ENCODE results near the gene FBN2. TPM values are rescaled to one million over a fixed set of nuclear protein-coding genes. Genes with fewer than 3 reads are reported as not detected.

Gene FBN2
- total RNA-seq, 1 donor = 81.6 TPM

DNA sequence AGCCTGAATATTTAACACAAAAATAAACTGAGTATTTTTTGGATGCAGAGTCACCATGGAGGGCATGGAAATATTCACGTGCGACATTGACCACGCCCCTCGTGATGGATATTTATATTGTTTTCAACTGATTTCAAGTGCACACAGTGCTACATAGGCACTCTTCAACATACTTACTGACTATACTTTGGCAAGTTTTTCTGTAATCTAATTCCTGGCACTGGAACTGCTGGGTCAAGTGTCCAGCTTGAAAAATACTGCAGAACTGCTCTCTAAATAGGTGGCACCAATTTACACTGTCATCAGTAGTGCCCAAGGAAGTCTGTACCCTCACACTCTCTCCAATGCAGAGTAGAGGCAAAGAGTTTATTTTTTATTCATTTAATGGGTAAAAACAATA lies 65.1 kb downstream of the FBN2 start:
- TF ChIP-seq, protein P1, sequence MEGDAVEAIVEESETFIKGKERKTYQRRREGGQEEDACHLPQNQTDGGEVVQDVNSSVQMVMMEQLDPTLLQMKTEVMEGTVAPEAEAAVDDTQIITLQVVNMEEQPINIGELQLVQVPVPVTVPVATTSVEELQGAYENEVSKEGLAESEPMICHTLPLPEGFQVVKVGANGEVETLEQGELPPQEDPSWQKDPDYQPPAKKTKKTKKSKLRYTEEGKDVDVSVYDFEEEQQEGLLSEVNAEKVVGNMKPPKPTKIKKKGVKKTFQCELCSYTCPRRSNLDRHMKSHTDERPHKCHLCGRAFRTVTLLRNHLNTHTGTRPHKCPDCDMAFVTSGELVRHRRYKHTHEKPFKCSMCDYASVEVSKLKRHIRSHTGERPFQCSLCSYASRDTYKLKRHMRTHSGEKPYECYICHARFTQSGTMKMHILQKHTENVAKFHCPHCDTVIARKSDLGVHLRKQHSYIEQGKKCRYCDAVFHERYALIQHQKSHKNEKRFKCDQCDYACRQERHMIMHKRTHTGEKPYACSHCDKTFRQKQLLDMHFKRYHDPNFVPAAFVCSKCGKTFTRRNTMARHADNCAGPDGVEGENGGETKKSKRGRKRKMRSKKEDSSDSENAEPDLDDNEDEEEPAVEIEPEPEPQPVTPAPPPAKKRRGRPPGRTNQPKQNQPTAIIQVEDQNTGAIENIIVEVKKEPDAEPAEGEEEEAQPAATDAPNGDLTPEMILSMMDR (IDR thresholded peaks at IDR 0.05; ENCODE audit: insufficient read depth, low read depth, low read length) = no peak
- DNase-seq (ENCODE audit: low read depth) = no peak
- H3K4me3 ChIP-seq (ENCODE audit: low read depth, low read length) = no peak overlapping the region

DNA sequence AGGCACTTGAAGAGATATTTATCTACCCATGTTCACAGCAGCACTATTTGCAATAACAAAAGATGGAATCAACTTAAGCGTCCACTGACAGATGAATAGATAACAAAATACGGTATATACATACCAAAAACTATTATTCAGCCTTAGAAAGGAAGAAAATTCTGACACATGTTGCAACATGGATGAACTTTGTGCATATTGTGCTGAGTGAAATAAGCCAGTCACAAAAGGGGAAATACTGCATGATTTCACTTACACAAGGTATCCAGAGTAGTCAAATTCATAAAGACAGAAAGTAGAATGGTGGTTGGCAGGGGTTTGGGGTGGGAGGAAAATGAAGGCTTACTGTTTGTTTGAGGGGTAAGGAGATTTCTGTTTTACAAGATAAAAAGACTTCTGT lies 66.0 kb downstream of the FBN2 start:
- DNase-seq (ENCODE audit: low read depth) = no peak
- H3K4me3 ChIP-seq (ENCODE audit: low read depth, low read length) = no peak overlapping the region
- TF ChIP-seq, protein P1 (IDR thresholded peaks at IDR 0.05; ENCODE audit: insufficient read depth, low read depth, low read length) = no peak

DNA sequence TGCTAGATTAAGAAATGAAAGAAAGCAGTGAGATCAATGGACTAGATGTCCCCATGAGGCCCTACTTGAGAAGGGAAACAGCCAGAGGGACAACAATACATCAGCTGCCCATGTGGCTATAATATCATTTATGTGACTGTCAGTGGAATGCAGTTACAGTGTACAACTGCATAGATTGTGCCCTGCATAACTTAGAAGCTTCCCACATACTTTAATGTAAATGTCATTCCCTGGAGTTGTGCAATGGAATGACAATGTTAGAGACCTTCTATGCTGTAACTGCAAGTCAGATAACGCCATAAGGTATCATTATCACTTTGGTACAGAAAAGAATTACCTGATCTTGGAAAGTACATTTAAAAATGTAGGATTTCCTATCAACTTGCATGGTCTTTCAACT lies 67.4 kb downstream of the FBN2 start:
- H3K4me3 ChIP-seq (ENCODE audit: low read depth, low read length) = no peak overlapping the region
- TF ChIP-seq, protein P1 (IDR thresholded peaks at IDR 0.05; ENCODE audit: insufficient read depth, low read depth, low read length) = no peak
- peak; percentile 51 for DNase-seq (ENCODE audit: low read depth)

DNA sequence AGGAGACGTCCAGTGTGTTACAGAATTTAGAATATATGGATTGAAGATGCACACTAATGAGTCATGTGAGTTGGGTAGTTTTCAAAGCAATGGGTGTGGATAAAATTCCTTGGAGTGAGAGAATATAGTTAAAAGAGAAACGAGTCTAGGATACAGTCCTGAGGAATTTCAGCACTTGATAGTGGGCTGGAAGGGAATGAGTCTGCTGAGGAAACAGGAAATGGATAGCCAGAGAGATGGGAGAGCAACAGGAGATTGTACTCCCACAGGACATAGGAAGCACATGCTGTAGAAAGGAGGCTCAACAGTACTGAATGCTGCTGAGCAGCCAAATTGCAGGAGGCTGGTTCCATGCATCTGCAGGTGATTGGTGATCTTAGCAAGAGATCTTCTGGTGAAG lies 68.1 kb downstream of the FBN2 start:
- no peak overlapping the region for H3K4me3 ChIP-seq (ENCODE audit: low read depth, low read length)
- DNase-seq (ENCODE audit: low read depth) = no peak
- TF ChIP-seq, protein P1 (IDR thresholded peaks at IDR 0.05; ENCODE audit: insufficient read depth, low read depth, low read length) = no peak

DNA sequence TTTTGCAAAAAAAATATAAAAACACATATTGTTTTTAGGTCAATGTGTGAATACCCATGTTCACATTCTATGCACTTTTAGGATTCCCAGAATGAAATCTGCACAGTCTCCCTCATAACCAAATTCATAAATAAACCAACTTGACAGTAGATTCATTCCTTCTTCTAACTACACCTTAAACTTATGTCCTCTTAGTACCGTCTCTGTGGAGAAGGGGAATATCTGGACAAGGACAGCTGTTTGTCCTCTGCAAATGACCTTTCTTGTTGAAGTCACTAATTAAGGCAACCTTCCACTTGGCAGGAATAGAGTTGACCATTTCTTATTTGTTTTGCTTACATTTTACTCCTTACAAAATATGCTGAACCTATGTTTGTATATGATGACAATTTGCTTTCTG lies 71.1 kb downstream of the FBN2 start:
- H3K4me3 ChIP-seq (ENCODE audit: low read depth, low read length) = no peak overlapping the region
- no peak for DNase-seq (ENCODE audit: low read depth)
- TF ChIP-seq, protein P1 (IDR thresholded peaks at IDR 0.05; ENCODE audit: insufficient read depth, low read depth, low read length) = no peak

DNA sequence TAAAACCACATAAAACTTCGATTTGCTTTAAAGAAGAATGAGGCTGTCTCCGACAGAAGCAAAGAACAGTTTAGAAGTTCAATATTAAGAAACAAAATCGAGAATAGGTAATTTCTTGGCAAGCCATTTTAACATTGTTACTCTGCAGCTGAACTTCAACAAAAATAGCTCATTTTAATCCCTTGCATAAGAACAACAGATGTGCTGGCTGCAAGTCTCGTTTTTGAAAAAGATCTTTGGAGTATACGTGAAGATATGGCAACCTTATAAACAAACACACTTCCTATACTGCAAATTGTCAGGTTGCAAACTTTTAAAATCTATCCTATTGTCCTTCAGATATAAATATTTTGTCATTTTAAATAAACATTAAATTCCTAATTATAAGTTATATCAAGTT lies 71.5 kb downstream of the FBN2 start:
- H3K4me3 ChIP-seq (ENCODE audit: low read depth, low read length) = no peak overlapping the region
- TF ChIP-seq, protein P1 (IDR thresholded peaks at IDR 0.05; ENCODE audit: insufficient read depth, low read depth, low read length) = no peak
- peak; percentile 50 for DNase-seq (ENCODE audit: low read depth)

DNA sequence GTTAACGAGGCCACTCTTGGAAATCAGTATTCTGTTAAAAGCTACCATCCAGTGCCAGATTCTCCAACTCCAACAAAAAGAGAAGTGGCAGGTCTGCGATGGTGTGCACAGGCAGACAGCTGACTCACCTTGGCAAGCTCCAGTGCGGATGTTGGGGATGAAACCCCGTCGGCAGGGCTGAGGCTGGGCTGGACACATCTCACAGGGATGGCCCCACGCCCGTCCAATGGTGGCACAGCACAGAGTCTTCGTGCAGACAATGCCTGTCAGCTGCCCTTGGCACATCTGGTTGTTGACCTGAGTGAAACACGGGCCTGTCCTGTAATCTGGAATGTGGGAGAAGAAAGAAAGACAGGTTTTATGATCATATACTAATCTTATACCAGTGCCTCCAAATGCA lies 73.4 kb downstream of the FBN2 start:
- H3K4me3 ChIP-seq (ENCODE audit: low read depth, low read length) = no peak overlapping the region
- DNase-seq (ENCODE audit: low read depth) = no peak
- TF ChIP-seq, protein P1 (IDR thresholded peaks at IDR 0.05; ENCODE audit: insufficient read depth, low read depth, low read length) = no peak
